Activated naive CD8-positive, alpha-beta T cell treated with anti-CD3 and anti-CD28 coated beads, Interleukin-2, amount 10 ng/mL, durations not matched to agents 7 days and 5 days (primary cell): ENCODE data around the gene VPS16. TPM values are rescaled to one million over a fixed set of nuclear protein-coding genes. Genes with fewer than 3 reads are reported as not detected.
A peak's percentile ranks its signal among the peaks of the same experiment; 100 is the strongest.

ENCODE experiments used
- ATAC-seq: fragments of 150-1000 bp; cut with Tn5 transposase; one replicate; pipeline ENCODE4 v1.10.0; 2021; ENCODE audit warnings: low read depth, moderate library complexity
- POLR2A ChIA-PET: fragments of 350-600 bp; sonication (Branson Sonifier 250); formaldehyde crosslinking; loops from one replicate; lab custom pipeline; 2021; ENCODE audit warnings: antibody characterized with exemption; lab: Charles Lee
- DNase-seq: peaks from one replicate; pipeline ENCODE4 v3.0.0; 2021
- H3K27ac Mint-ChIP-seq: one replicate; pipeline ENCODE4 v1.8.0; 2022; ENCODE audit warnings: mild to moderate bottlenecking, mixed read lengths
- H3K27me3 Mint-ChIP-seq: one replicate; pipeline ENCODE4 v1.8.0; 2022; ENCODE audit warnings: mild to moderate bottlenecking, moderate library complexity, mixed read lengths
- H3K36me3 Mint-ChIP-seq: one replicate; pipeline ENCODE4 v1.8.0; 2021; ENCODE audit warnings: mild to moderate bottlenecking, mixed read lengths
- H3K4me1 Mint-ChIP-seq: one replicate; pipeline ENCODE4 v1.8.0; 2021; ENCODE audit warnings: mixed read lengths
- H3K4me3 Mint-ChIP-seq: one replicate; pipeline ENCODE4 v1.8.0; 2022; ENCODE audit warnings: mild to moderate bottlenecking, moderate library complexity, mixed read lengths
- H3K9me3 Mint-ChIP-seq: one replicate; pipeline ENCODE4 v1.8.0; 2021; ENCODE audit warnings: mixed read lengths
- total RNA-seq, 2 experiments: library from RNA; stranded (reverse); gene quantifications; one replicate each; pipeline ENCODE4 v1.2.3, GENCODE V29; 2021

Gene VPS16
- total RNA-seq, 2 experiments from 2014 or later: 54.6 to 56.7 TPM

GRCh38 chr20:2833761-2834160 lies 6.8 kb upstream of the VPS16 start:
- POLR2A ChIA-PET: no interaction called here
- H3K9me3 Mint-ChIP-seq: no peaks in the 10 kb centered on the region
- H3K4me3 Mint-ChIP-seq: no peak overlapping the region
- H3K27ac Mint-ChIP-seq: no peak overlapping the region
- ATAC-seq (no peak), DNase-seq (no peak)
- H3K27me3 Mint-ChIP-seq: peaks cover 11% of the 10 kb centered on the region
- peaks cover 2% of the 10 kb centered on the region for H3K4me1 Mint-ChIP-seq
- peaks cover 10% of the 10 kb centered on the region for H3K36me3 Mint-ChIP-seq

GRCh38 chr20:2834401-2835110 lies 6.0 kb upstream of the VPS16 start:
- Mint-ChIP-seq H3K27me3 (peaks cover 4% of the 10 kb centered on the region), H3K27ac (no peak overlapping the region), H3K36me3 (peaks cover 14% of the 10 kb centered on the region), H3K9me3 (no peaks in the 10 kb centered on the region), H3K4me3 (no peak overlapping the region), H3K4me1 (peaks cover 5% of the 10 kb centered on the region)
- POLR2A ChIA-PET: no interaction called here
- no peak for ATAC-seq
- DNase-seq: no peak

- Mint-ChIP-seq H3K36me3 (peaks cover 14% of the 10 kb centered on the region), H3K4me3 (no peak overlapping the region), H3K27ac (no peak overlapping the region), H3K27me3 (peaks cover 3% of the 10 kb centered on the region), H3K9me3 (no peaks in the 10 kb centered on the region), H3K4me1 (peaks cover 5% of the 10 kb centered on the region)
- POLR2A ChIA-PET: no interaction called here
- no peak for ATAC-seq
- no peak for DNase-seq
Measured at GRCh38 chr20:2835331-2835796, 5.2 kb upstream of the VPS16 start.

- H3K27me3 Mint-ChIP-seq: peaks cover 3% of the 10 kb centered on the region
- peaks cover 14% of the 10 kb centered on the region for H3K36me3 Mint-ChIP-seq
- H3K27ac Mint-ChIP-seq: no peak overlapping the region
- ATAC-seq (no peak), DNase-seq (no peak)
- H3K9me3 Mint-ChIP-seq: no peaks in the 10 kb centered on the region
- POLR2A ChIA-PET: no interaction called here
- no peak overlapping the region for H3K4me3 Mint-ChIP-seq
- H3K4me1 Mint-ChIP-seq: peaks cover 5% of the 10 kb centered on the region
Measured at GRCh38 chr20:2836035-2836434, 4.5 kb upstream of the VPS16 start.

- POLR2A ChIA-PET: no interaction called here
- H3K36me3 Mint-ChIP-seq: peaks cover 14% of the 10 kb centered on the region
- no peak overlapping the region for H3K4me3 Mint-ChIP-seq
- H3K27me3 Mint-ChIP-seq: peaks cover 3% of the 10 kb centered on the region
- H3K27ac Mint-ChIP-seq: no peak overlapping the region
- peaks cover 7% of the 10 kb centered on the region for H3K4me1 Mint-ChIP-seq
- no peaks in the 10 kb centered on the region for H3K9me3 Mint-ChIP-seq
- DNase-seq: no peak
- no peak for ATAC-seq
Measured at GRCh38 chr20:2837221-2837960, 3.2 kb upstream of the VPS16 start.

- Mint-ChIP-seq H3K4me3 (no peak overlapping the region), H3K27ac (no peak overlapping the region), H3K9me3 (no peaks in the 10 kb centered on the region), H3K4me1 (peaks cover 8% of the 10 kb centered on the region), H3K27me3 (peaks cover under 1% of the 10 kb centered on the region), H3K36me3 (peaks cover 14% of the 10 kb centered on the region)
- DNase-seq (no peak), ATAC-seq (no peak)
- POLR2A ChIA-PET: no interaction called here
Measured at GRCh38 chr20:2838170-2838797, 2.3 kb upstream of the VPS16 start.

- peak overlapping the region; percentile 46 for H3K4me3 Mint-ChIP-seq
- no peaks in the 10 kb centered on the region for H3K27me3 Mint-ChIP-seq
- peaks cover 14% of the 10 kb centered on the region for H3K36me3 Mint-ChIP-seq
- H3K9me3 Mint-ChIP-seq: no peaks in the 10 kb centered on the region
- POLR2A ChIA-PET: interaction anchor here (2.3 to 2.4 kb wide), 2 partner anchors 34 to 187 kb away, joined by 10 to 15 read pairs; partner anchors contain the start of genes NOP56 and PTPRA
- ATAC-seq (no peak), DNase-seq (no peak)
- peak overlapping the region; percentile 83 for H3K27ac Mint-ChIP-seq
- H3K4me1 Mint-ChIP-seq: peaks cover 12% of the 10 kb centered on the region
Measured at GRCh38 chr20:2838847-2839671, 1.5 kb upstream of the VPS16 start.

- peaks cover 16% of the 10 kb centered on the region for H3K4me1 Mint-ChIP-seq
- DNase-seq (no peak), ATAC-seq (no peak)
- peaks cover 15% of the 10 kb centered on the region for H3K36me3 Mint-ChIP-seq
- peak overlapping the region; percentile 46 for H3K4me3 Mint-ChIP-seq
- peak overlapping the region; percentile 83 for H3K27ac Mint-ChIP-seq
- no peaks in the 10 kb centered on the region for H3K27me3 Mint-ChIP-seq
- POLR2A ChIA-PET: interaction anchor here (0.6 to 2.4 kb wide), 7 partner anchors 10 to 187 kb away, joined by 3 to 15 read pairs (median 7); partner anchors contain the start of genes NOP56 and PTPRA
- no peaks in the 10 kb centered on the region for H3K9me3 Mint-ChIP-seq
Measured at GRCh38 chr20:2839732-2840137, 810 bp upstream of the VPS16 start.

GRCh38 chr20:2840967-2841531 lies 504 bp downstream of the VPS16 start:
- no peaks in the 10 kb centered on the region for H3K9me3 Mint-ChIP-seq
- H3K36me3 Mint-ChIP-seq: peaks cover 17% of the 10 kb centered on the region
- peak; percentile 37 for ATAC-seq
- POLR2A ChIA-PET: interaction anchor here (1.1 to 2.4 kb wide), 8 partner anchors 8 to 189 kb away, joined by 3 to 15 read pairs (median 6); partner anchors contain the start of genes NOP56 and PTPRA
- no peaks in the 10 kb centered on the region for H3K27me3 Mint-ChIP-seq
- DNase-seq: no peak
- H3K4me3 Mint-ChIP-seq: peak overlapping the region; percentile 83
- peak overlapping the region; percentile 82 for H3K27ac Mint-ChIP-seq
- peaks cover 23% of the 10 kb centered on the region for H3K4me1 Mint-ChIP-seq

GRCh38 chr20:2845607-2846006 lies 5.1 kb downstream of the VPS16 start:
- H3K36me3 Mint-ChIP-seq: peaks cover 18% of the 10 kb centered on the region
- ATAC-seq: no peak
- no peak overlapping the region for H3K27ac Mint-ChIP-seq
- H3K27me3 Mint-ChIP-seq: no peaks in the 10 kb centered on the region
- POLR2A ChIA-PET: no interaction called here
- H3K4me1 Mint-ChIP-seq: peaks cover 23% of the 10 kb centered on the region
- no peaks in the 10 kb centered on the region for H3K9me3 Mint-ChIP-seq
- H3K4me3 Mint-ChIP-seq: no peak overlapping the region
- no peak for DNase-seq

GRCh38 chr20:2846698-2847097 lies 6.2 kb downstream of the VPS16 start:
- Mint-ChIP-seq H3K4me1 (peaks cover 23% of the 10 kb centered on the region), H3K36me3 (peaks cover 18% of the 10 kb centered on the region), H3K9me3 (no peaks in the 10 kb centered on the region), H3K27ac (no peak overlapping the region), H3K27me3 (no peaks in the 10 kb centered on the region), H3K4me3 (no peak overlapping the region)
- ATAC-seq (no peak), DNase-seq (no peak)
- POLR2A ChIA-PET: interaction anchor here (1.1 kb wide), 1 partner anchor 26 kb away, joined by 3 read pairs; the partner anchor contains the start of gene PTPRA

GRCh38 chr20:2847802-2848201 lies 7.3 kb downstream of the VPS16 start:
- H3K27me3 Mint-ChIP-seq: no peaks in the 10 kb centered on the region
- DNase-seq (no peak), ATAC-seq (no peak)
- peaks cover 33% of the 10 kb centered on the region for H3K4me1 Mint-ChIP-seq
- POLR2A ChIA-PET: no interaction called here
- H3K36me3 Mint-ChIP-seq: peaks cover 18% of the 10 kb centered on the region
- H3K9me3 Mint-ChIP-seq: no peaks in the 10 kb centered on the region
- H3K27ac Mint-ChIP-seq: no peak overlapping the region
- no peak overlapping the region for H3K4me3 Mint-ChIP-seq
